Stimulated activated CD8-positive, alpha-beta memory T cell treated with anti-CD3 and anti-CD28 coated beads, Interleukin-7, amount 100 ng/mL, for 4 hours (primary cell): ENCODE measurements around the gene TSPAN33.
"Not testable (repeated sequence)": the region's sequence is repeated elsewhere in the genome, so short reads cannot be mapped to it uniquely, and the experiment has no call there.

Experiments
- DNase-seq, 2 donors: peaks; one replicate each; pipeline ENCODE4 v3.0.0-alpha.2; 2020; ENCODE audit warnings: low read depth in 2 of 2

Gene TSPAN33

GRCh38 chr7:129169686-129170440, 25.4 kb downstream of the TSPAN33 start:
- no peak for DNase-seq

DNA sequence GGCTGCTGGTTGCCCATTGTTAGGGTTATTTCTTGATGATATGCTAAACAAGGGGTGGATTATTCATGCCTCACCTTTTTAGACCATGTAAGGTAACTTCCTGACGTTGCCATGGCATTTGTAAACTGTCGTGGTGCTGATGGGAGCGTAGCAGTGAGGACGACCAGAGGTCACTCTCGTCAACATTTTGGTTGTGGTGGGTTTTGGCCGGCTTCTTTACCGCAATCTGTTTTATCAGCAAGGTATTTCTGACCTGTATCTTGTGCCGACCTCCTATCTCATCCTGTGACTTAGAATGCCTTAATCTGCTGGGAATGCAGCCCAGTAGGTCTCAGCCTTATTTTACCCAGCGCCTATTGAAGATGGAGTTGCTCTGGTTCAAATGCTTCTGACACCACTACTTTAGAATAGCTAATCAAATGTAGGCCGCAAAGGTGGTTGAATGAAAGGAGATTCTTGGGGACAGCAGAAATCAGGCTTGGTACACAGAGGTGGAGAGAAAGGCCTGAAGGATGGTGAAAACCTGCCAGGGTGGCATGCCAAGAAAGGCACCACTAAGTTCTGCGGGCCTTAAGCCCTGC, 26.0 kb downstream of the TSPAN33 start:
- no peak for DNase-seq

DNA sequence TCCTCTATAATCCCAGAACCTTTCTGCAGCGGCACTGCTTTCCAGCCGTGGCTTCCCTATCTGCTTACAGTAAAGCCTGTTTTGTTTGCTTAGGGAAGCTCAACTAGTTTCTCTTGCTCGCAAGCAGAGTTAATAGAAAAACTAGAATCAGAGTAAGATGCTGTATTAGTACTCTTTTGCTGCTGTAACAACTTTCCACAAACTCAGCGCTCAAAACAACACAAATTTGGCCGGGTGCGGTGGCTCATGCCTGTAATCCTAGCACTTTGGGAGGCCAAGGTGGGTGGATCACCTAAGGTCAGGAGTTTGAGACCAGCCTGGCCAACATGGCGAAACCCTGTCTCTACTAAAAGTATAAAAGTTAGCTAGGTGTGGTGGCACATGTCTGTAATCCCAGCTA, 29.4 kb downstream of the TSPAN33 start:
- DNase-seq, result not testable (repeated sequence)

GRCh38 chr7:129176916-129177710, 32.6 kb downstream of the TSPAN33 start:
- no peak for DNase-seq

- no peak for DNase-seq
Measured at GRCh38 chr7:129184981-129185670, 40.6 kb downstream of the TSPAN33 start.

DNA sequence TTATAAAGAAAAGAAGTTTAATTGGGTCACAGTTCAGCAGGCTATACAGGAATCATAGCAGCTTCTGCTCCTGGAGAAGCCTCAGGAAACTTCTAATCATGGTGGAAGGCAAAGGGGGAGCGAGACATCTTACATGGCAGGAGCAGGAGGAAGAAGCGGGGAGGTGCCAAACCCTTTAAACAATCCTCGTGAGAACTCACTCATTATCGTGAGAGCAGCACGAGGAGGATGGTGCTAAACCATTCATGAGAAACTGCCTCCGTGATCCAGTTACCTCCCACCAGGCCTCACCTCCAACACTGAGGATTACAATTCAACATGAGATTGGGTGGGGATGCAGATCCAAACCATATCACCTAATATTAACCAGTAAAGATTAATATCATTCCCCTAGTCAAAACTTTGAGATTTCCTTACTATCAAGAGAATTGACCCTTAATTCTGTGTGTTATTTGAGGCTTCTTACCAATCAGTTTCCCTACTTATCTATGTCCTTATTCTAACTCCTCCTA, 42.3 kb downstream of the TSPAN33 start:
- DNase-seq, result no peak

- no peak for DNase-seq
Measured at GRCh38 chr7:129187681-129188371, 43.3 kb downstream of the TSPAN33 start.

GRCh38 chr7:129188372-129188891, 43.9 kb downstream of the TSPAN33 start, which contains the start of gene SMO:
Gene SMO, plus strand, starts transcription at chr7:129188633. Its CDS starts 519 bp downstream, at chr7:129189152.
- no peak for DNase-seq

GRCh38 chr7:129188892-129189660, 44.6 kb downstream of the TSPAN33 start:
- no peak for DNase-seq

- no peak for DNase-seq
Measured at GRCh38 chr7:129189661-129190310, 45.3 kb downstream of the TSPAN33 start.

DNA sequence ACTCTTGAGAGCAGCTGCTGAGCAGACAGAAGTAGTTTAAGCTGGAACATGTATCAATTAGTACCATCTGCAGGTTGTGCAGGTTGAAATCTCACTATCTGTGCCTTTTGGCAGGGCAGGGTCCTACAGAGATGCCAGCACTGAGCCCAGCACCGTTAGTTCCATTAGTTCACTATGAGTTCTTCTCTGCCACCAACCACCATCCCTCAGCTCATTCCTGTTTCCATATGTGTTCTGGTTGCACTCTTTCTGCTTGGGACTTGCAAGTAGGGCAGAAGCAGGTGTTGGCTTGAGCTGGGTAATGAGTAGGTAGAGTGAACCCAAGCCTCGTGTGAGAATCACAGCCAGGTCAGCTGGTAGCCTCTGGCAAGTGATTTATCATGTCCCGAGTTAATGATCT, 46.8 kb downstream of the TSPAN33 start:
- no peak for DNase-seq

GRCh38 chr7:129193892-129194291, 49.4 kb downstream of the TSPAN33 start:
- DNase-seq, result no peak

- no peak for DNase-seq
Measured at GRCh38 chr7:129197771-129198170, 53.3 kb downstream of the TSPAN33 start.

DNA sequence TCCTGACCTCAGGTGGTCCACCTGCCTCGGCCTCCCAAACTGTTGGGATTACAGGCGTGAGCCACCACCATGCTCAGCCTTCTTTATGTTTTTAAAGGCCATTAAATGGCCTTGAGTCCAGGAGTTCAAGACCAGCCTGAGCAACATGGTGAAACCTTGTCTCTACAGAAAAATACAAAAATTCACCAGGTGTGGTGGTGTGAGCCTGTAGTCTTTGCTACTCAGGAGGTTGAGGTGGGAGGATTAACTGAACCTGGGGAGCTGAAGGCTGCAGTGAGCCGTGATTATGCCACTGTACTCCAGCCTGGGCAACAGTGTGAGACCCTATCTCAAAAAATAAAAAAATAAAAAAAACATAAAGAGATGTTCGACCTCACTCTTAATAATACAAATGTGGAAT, 54.9 kb downstream of the TSPAN33 start:
- no peak for DNase-seq

GRCh38 chr7:129202058-129202777, 57.7 kb downstream of the TSPAN33 start:
- DNase-seq, result no peak

DNA sequence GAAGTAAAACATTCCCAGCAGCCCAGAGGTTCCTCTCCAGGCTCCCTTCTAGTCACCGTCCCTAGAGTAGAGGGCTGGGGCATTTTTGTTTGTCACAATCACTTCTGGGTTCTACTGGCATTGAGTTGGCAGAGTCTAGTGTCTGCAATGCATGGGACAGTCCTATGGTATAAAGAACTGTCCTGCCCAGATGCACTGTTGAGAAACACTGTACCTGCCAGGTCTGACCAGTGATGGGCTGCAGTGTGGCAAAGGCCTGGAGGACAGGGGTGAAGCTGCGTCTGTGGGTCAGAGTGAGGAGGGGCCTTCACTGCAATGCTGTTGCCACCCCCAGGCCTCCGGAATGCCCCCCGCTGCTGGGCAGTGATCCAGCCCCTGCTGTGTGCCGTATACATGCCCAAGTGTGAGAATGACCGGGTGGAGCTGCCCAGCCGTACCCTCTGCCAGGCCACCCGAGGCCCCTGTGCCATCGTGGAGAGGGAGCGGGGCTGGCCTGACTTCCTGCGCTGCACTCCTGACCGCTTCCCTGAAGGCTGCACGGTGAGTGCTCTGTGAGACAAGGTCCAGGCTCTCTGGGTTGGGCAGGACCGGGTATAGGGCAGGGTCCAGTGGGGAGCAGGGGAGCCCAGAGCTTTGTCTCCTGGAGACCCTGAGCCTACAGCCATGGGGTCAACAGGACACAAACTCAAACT, 58.7 kb downstream of the TSPAN33 start:
- DNase-seq, result no peak

DNA sequence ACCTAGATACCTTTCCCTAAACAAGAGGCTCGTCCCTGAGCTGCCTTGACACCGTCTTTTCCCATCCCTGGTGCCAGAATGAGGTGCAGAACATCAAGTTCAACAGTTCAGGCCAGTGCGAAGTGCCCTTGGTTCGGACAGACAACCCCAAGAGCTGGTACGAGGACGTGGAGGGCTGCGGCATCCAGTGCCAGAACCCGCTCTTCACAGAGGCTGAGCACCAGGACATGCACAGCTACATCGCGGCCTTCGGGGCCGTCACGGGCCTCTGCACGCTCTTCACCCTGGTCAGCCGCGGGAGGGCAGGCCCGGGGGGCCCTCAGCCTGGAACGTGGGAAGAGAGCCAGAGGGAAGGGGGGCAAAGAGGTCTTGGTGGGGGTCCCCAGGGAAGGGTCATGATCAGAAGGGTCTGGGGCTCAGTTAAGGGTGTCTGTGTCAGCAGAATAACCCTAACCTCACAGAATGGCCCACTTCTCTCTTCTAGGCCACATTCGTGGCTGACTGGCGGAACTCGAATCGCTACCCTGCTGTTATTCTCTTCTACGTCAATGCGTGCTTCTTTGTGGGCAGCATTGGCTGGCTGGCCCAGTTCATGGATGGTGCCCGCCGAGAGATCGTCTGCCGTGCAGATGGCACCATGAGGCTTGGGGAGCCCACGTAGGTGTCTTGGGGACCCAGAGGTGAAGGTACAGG, 60.8 kb downstream of the TSPAN33 start:
- no peak for DNase-seq
